ENCODE measurements around the gene SSTR3. TPM values are rescaled to one million over a fixed set of nuclear protein-coding genes. Genes with fewer than 3 reads are reported as not detected.
"Not testable (repeated sequence)": the region's sequence is repeated elsewhere in the genome, so short reads cannot be mapped to it uniquely, and the experiment has no call there.

The SSTR3 gene
- total RNA-seq, 1 donor from 2014 or later, result not detected

DNA sequence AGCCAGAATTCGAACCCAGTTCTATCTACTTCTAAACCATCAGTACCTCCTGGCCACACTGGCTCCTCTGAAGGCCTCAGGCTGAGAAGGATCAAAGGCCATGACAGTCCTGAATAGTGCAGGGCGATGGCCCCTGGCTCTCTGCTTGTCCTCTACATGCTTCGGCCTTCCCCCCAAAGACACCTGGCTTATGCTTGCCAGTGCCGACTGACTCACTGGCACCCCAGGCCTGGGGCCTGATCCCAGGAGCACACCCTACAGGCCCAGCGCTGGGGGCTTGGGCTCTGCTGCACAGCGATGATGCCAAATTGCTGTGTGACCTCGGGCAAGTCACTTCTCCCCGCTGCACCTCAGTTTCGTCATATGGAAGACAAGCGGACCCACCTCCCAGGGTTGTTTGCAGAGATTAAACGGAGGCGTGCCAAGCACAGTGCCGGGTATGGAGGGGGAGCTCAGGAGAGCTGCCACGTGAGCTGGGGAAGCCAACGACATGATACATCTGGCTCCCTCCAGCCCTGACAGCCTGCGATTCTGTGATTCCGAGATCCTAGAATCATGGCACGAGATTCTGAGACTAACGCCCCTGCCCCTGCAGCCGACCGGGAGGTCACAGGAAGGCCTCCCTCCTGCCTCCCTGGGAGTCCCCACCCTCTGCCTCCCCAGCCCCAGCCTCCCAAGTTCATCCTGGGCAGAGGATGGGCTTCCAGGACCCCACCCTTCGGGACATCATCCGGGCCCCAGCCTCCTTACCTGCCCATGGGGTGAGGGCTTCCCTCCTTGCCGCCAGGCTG is 1.0 kb downstream of the SSTR3 start:
- DNase-seq (ENCODE audit: low spot score), result no peak

DNA sequence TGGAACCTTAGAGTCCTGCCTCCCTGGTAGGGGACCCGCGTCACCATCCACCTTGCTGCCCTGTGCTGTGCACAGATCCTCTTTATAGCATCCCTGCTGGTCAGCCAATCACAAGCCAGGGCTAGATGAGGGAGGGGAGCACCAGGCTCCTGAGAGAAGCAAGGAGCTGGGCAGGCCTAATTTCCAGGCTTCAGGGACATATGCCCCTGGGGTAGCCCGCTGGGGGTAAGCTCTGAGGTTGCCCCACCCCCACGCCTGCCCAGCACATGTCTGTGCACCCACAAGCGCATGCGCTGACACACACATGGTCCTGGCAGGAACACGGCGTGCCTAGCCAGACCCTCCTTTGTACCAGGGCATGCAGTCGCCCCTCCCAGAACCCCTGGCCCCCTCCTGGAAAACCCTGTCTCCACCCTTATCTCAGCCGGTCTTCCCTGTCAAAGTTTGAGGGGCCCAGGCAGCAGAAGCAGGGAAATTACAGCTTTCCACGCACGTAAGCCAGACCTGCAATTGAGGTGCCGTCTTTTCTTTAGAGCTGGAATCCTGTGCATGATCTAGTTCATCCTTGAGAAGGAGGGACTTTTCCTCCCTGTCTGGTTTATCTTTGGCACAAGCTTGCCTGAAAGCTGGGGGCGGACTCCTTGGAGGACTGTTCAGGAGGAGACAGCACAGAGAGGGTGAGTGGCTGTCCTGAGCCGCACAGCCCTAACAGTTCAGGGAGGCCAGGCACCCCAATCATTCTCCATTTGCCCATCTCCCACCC is 2.1 kb downstream of the SSTR3 start:
- no peak for DNase-seq (ENCODE audit: low spot score)

GRCh38 chr22:37209140-37209845 is 3.0 kb downstream of the SSTR3 start:
- DNase-seq (ENCODE audit: low spot score), result no peak

DNA sequence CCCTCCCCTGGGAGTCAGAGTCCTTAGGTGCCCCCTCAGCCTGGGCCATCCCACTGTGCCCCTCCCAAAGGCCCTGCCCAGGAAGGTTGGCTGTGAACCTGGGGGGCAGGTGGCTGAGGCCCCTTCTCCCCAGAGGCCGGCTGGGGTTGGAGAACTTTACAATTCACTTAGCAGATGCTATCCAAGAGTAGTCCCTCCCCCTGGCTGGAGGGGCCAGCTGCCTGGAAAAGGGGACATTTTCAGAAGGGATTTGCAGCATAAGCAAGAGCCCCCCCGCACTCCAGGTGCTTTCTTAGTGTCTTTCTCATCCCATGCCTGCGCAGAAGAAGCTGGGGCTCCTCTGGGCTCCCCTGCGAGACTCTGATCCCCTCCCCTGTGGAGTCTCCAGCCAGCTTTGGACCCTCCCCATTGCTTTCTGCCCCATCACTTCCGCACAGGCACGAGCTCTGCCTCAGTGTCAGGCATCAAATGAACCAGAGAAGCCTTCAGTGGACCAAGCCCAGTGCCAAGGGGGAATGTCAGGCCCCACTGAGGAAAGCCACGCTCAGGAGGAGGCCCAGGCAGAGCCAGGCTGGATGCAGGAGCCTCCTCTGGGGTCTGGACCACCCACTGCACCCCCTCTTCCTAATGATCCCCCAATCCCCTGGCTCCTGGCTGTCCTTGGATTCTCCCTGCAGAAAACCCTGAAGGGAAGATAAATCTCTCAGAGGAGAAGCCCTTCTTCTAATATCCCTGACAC is 3.7 kb downstream of the SSTR3 start:
- DNase-seq (ENCODE audit: low spot score), result no peak

GRCh38 chr22:37207981-37208380 is 4.3 kb downstream of the SSTR3 start:
- DNase-seq (ENCODE audit: low spot score), result no peak

DNA sequence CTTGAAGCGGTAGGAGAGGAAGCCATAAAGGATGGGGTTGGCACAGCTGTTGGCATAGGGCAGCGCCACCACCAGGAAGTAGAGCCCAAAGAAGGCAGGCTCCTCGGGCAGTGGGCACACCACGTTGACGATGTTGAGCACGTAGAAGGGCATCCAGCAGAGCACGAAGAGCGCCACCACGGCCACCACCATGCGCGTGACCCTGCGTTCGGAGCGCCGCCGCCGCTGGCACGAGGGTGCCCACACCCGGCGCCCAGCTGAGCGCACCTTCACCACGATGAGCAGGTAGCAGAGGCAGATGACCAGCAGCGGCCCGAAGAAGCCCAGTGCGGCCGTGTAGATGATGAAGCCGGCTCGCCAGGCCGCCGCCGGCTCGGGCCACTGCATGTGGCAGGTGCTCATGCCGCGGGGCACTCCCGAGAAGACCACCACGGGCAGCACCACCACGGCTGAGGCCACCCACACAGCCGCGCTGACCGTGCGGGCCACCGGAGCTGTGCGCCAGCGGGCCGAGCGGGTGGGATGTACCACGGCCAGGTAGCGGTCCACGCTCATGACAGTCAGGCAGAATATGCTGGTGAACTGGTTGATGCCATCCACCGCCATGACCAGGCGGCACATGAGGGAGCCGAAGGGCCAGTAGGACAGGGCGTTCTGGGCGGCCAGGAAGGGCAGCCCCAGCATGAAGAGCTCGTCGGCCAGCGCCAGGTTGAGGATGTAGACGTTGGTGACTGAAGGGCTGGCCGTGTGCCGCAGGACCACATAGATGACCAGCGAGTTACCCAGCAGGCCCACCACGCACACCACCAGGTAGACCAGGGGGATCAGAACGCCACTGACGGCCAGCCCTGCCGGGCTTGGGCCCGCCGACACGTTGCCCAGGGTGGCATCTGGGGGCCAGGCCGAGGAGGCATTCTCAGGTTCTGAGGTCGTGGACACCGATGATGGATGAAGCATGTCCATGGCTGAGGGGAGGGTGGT is 5.1 kb downstream of the SSTR3 start:
- DNase-seq (ENCODE audit: low spot score), result no peak

DNA sequence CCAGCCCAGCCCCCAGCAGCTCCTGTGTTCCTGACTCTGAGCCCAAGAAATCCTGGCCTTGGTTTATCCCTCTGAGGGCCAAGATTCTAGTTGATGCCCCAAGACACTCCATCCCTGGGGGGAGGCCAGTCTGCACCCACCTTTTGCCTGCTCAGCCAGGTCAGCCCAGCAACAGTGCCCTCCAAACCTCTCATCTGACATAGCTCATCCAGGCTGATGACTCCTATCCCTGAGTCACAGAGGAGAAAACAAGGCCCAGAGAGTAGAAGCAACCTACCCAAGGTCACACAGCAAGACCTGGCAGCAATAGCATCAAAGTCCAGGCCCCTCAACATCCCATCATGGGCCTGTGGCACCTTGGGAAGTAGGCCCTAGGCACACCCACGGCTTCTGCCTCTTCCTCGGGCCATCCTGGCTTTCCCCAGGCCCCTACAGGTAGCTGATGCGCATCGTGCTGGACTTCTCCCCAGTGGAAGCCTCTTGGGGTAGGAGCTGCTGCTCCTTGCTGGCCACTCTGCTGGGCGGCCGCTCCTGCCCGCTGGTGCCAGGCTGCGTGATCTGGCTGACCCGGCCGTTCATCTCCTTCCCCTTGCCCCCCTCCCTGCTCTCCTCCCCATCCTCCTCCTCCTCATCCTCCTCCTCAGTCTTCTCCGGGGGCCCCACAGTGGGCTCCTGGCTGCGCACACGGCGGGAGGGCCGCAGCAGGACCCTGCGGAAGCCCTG is 6.0 kb downstream of the SSTR3 start:
- no peak for DNase-seq (ENCODE audit: low spot score)

DNA sequence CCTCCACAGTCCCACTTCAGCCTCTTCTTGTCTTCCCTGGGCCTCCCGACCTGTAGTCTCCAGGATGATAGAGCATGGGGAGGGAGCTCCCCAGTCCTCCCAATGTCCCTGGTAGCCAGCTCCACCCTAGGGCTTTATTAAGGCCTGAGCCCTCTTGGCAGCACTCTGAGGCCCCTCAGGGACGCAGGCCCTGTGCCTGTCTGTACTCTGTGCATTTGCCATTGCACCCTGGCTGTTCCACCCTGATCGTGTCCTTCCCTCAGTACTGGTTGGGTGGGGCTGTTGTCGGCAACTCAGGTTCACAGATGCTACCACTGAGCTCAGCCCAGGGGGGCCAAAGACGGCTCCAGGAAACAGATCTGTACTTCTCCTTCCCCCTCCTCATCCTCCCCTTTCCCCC is 7.2 kb downstream of the SSTR3 start:
- DNase-seq (ENCODE audit: low spot score), result no peak

- no peak for DNase-seq (ENCODE audit: low spot score)
These were observed 8.1 kb downstream of the SSTR3 start for GRCh38 chr22:37204045-37204655.

GRCh38 chr22:37203354-37204044 is 8.8 kb downstream of the SSTR3 start:
- no peak for DNase-seq (ENCODE audit: low spot score)

GRCh38 chr22:37202716-37203115 is 9.6 kb downstream of the SSTR3 start:
- DNase-seq (ENCODE audit: low spot score), result no peak

- no peak for DNase-seq (ENCODE audit: low spot score)
These were observed 10.2 kb downstream of the SSTR3 start for GRCh38 chr22:37202001-37202555.

GRCh38 chr22:37201443-37201820 is 10.8 kb downstream of the SSTR3 start:
- DNase-seq (ENCODE audit: low spot score), result not testable (repeated sequence)

GRCh38 chr22:37199760-37200108 is 12.5 kb downstream of the SSTR3 start:
- no peak for DNase-seq (ENCODE audit: low spot score)

DNA sequence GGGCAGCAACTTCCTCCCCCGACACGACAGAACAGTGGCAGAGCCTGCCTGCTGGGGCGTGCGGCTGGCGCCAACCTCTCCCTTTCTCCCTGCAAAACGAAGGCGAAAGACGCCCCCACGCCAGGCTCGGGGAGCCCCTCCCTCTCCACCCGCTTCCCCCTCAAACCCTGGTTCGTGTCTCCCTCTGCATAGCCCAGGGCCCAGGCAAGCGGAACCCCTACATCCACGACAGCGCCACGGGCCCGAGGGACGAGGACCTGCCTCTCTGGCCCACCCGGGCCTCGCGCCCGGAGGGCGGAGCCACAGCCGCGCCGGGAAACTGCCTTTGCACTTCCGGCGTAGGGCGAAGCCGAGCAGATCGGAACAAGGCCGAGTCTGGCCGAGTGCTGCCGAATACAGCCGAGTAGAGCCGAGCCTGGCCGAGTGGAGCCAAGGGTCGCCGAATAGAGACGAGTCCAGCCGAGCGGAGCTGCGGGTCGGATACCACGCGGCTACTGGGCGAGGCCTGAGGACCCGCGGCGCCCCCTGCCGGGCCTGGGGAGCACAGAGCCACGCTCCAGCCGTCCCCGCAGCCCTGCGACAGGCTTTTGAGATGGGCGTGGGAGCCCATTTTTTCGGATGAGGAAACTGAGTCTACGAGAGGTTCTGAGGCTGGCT is 13.0 kb downstream of the SSTR3 start:
- peak; percentile 99 for DNase-seq (ENCODE audit: low spot score)

- DNase-seq (ENCODE audit: low spot score), result peak; percentile 91
These were observed 13.8 kb downstream of the SSTR3 start for GRCh38 chr22:37198258-37199102.
